ENCODE measurements around the gene AFF3.
"Not testable (repeated sequence)": the region's sequence is repeated elsewhere in the genome, so short reads cannot be mapped to it uniquely, and the experiment has no call there.

The AFF3 gene

DNA sequence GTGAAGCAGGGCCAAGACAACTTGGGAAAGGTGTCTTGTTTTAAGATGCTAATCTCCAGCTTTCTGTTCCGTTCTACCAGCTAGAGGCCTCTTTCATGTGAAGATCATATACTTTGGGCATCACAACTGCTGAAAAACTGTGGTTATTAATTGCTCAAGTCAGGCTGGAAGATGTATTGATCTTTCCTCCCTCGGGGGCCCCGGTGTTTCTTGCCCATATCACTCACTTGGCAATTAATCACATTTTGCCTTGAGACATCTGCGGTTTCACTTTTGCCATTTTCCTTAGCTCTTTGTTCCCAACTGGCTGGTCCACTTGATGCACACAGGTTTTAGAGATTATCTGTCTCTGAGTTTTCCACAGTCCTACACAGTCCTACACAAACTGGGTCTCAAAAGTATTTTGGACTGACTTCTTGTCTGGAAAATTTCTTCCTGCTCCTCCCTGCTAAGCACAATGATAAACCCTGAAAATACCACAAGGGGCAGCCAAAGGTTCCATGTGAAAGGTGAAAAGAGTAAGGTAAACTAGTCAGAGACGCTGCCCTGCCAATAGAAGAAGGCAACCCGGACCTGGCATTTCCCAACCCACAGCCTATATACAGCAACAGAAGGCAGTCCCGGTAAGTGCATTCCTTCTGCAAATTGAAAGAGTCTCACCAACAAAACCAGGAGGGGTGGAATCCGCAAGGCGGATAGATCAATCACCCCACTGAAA is 181.0 kb downstream of the AFF3 start:
- no peak for DNase-seq (ENCODE audit: low read depth in 2 of 2)

DNA sequence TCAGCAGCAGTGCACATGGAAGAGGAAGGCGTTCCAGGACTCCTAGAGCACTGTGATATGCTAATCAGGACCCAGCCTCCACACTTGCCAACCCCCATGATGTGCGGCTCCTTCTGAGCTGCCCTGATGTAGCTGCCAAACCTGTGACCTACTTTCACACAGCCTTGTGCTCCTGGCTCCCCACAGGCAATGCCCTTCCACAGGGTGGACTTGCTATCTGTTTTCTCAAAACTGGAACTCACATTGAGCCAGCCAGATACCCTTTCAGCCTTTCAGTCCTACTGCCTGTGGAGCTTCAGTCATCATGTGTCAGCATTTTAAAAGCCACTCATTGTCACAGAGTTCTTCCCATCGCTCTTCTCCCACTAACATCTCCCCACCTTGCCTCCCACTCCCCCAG is 181.6 kb downstream of the AFF3 start:
- no peak for DNase-seq (ENCODE audit: low read depth in 2 of 2)

DNA sequence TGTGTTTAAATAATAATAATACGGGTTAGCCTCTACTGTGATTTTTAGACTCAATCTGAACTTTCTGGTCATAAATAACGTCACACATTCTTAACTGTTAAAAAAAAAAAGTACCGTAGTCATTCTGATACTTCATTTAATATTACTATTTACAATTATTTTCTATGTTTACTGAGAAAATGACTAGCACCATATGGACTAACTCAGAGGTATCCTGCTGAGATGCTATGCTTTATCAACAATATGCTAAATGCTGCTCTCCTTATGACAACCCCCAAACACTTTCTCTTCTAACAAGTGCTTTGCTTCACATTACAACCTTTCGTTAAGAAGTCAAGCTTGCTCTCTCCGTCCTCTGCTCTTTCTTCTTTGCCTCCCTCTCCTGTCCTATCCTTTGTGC is 182.1 kb downstream of the AFF3 start:
- no peak for DNase-seq (ENCODE audit: low read depth in 2 of 2)

DNA sequence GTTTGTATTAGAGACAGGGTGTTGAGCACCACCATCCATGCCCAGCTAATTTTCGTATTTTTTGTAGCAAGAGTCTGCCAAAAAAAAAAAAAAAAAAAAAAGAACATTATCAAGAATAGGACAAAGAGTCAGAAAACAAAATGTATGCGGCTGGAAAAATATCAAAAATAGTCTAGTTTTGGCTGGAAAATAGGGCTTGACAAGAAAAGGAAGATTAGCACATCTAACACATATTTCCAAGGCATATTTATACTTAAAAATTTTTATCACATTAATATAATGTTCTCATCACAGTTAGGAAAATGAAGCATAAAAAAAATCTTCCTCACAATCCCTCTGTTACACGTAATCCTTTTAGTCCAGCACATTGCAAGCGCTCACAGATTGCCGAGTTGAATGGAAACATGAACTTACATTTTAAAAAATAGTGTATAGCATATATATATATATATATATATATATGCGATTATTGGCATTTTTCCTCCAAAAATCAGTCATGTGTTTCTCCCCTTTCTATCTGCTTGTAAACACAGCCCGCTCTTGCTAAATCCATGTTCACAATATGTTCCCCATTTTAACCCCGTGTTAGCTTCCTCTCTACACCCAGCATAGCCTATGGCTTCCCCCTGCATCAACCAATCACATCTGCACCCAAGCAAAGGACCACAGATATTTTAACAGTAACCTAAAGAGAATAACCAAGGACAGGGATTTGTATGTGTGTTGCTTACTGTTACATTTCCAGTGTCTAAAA is 183.0 kb downstream of the AFF3 start:
- no peak for DNase-seq (ENCODE audit: low read depth in 2 of 2)

DNA sequence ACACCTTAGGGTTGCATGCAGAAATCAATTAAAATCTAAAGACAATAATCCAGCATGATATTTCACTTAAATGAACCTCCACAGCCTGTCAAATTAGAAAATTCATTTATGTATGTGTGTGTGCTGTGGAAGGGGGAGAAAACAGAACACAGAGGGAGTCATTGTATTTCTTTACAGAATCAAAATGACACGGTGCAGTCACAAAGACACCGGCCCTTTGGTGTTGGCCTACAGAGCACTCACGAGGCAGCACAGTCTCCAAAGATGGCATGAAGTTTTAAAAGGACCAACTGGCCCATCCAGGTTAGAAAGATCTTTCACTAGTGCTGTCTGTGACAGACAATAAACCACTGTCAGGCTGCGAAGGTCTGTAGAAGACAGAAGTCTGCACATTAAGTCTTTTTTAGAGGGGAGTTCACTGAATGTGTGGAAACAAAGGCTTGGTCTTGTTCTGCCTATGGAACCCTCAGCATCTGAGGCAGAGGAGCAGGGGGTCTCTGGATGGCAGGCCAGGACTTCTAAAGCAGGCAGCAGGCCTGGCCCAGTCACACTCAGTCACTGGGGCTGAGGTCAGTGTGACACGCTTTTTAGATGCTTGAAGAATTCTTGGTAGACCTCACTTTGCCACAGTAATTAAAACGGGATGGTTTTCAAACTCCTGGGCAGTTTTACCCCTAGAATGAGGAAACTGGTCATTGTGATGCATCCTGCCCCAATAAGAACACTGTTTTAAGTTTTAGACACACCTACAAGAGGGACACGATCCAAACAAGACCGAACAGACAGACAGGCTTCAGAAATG is 184.9 kb downstream of the AFF3 start:
- DNase-seq (ENCODE audit: low read depth in 2 of 2), result no peak

DNA sequence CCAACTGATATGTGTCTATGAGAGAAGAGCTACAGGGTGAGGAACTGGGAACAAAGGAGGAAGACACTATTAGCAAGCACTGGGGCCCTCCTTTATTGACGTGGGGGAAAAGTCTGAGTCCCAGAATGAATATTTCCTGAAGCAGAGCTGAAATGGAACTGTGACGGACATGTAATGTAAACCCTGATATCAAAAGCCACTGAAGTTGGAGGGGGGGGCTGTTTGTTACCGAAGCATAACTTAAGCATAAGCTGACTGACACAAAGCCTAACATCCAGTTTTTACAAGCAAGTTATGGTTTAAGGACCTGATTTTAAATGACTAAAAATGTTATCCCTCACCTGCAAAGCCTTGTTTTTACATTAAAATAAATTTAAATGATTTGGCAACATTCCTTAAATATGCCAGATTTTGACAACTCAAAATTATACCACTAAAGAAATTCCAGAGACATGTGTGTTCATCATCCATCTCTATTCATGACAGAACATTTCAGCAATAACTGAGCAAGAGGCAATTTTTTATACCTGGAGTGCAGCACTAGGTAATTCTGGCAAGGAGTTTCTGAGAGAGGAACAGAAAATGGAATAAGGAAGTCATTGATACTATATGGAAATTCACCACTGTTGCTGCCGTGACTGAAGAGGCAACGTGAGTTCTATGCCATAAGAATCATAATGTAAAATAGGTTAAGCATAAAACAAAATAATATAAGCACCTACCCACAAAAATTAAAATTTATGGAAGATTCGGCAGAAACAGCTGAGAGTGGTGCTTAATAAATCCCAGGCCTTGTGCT is 186.0 kb downstream of the AFF3 start:
- no peak for DNase-seq (ENCODE audit: low read depth in 2 of 2)

DNA sequence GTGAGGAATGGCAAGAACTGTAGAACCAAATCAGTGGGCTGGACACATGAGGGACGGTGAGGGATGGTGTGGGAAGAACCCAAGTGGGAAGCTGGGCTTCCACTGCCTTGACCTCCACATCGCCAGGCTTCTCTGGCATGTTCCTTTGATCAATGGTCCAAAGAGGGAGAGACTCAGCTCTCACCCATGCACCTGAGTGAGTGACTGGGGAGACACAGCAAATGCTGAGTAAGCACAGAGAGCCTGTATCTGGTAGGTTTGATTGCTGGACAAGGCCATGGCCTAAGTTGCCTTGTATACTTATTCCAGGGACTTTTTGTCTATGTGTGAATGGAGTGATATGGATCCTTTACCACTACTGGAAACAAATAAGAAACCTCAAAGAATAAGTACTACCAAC is 188.6 kb downstream of the AFF3 start:
- no peak for DNase-seq (ENCODE audit: low read depth in 2 of 2)

DNA sequence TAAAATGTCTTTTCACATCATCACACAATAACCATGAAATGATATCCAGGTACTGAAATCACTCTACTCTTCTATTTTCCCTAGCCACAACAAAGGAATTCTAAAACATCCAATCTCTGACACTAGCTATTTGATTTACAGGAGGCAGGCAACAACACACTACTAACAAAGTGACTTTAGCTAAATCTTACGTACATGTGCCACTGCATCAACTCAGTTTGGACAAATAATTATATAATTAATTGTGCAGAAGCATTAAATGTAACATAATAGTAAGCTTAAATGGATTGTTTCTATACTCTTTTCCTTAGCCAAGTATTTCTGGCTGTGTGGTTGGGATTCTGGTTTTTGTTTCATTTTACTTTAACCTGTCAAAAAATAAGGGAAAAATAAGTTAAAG is 192.4 kb downstream of the AFF3 start:
- no peak for DNase-seq (ENCODE audit: low read depth in 2 of 2)

DNA sequence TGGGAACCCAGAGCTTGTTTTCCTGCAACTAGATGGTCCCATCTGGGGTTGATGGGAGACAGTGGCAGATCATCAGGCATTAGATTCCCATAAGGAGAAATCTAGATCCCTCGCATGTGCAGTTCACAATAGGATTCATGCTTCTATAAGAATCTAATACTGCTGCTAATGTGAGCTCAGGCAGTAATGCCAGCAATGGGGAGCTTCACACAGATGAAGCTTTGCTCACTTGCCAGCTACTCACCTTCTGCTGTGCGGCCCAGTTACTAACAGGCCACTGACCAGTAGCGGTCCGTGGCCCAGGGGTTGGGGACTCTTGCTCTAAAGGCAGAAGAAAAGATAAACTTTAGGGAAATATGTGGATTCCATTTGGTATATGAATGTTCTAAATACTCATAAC is 192.9 kb downstream of the AFF3 start:
- no peak for DNase-seq (ENCODE audit: low read depth in 2 of 2)

DNA sequence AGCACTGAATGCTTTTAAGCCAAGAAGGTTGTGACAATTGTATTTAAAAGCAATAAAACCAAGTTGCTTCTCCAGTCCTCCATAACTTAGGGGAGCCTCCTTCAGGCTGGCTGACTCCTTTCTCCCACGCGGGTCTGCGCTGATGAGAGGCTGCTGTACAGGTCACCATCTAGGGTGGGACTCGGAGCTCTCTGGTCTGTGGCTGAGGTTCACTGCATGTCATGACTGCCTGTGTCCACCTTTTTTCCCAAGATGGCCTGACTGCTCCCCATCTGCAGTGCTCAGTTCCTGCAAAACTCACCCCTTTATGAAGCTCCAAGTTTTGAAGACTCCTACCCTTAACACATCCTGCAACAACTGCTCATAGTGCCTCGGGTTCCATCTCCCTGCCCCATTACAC is 194.4 kb downstream of the AFF3 start:
- no peak for DNase-seq (ENCODE audit: low read depth in 2 of 2)

DNA sequence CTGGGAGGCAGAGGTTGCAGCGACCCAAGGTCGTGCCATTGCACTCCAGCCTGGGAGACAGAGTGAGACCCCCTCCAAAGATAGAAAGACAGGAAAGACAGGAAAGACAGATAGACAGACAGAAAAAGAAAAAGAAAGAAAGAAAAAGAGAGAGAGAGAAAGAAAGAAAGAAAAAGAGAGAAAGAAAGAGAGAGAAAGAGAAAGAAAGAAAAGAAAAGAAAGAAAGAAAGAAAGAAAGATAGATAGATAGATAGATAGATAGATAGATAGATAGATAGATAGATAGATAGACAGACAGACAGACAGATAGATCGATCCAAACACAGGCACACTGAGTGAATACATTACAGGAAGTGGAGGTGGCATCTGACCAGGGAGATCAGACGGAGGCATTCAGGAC is 195.0 kb downstream of the AFF3 start:
- DNase-seq (ENCODE audit: low read depth in 2 of 2), result not testable (repeated sequence)

DNA sequence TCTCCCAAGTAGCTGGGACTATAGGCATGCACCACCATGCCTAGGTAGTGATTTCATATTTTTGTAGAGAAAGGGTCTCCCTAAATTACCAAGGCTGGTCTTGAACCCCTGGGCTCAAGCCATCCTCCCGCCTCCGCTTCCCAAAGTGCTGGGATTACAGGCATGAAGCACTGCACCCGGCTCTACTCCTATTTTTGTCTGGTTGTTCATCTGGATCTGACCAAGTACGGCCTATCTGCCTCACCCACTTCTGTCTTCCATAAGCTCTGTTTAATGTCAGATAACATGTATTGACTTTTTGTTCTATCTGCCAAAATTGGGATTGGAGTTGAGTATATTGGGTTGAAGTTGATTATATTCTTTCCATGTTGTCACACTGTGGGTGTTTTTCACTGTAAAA is 198.4 kb downstream of the AFF3 start:
- no peak for DNase-seq (ENCODE audit: low read depth in 2 of 2)

DNA sequence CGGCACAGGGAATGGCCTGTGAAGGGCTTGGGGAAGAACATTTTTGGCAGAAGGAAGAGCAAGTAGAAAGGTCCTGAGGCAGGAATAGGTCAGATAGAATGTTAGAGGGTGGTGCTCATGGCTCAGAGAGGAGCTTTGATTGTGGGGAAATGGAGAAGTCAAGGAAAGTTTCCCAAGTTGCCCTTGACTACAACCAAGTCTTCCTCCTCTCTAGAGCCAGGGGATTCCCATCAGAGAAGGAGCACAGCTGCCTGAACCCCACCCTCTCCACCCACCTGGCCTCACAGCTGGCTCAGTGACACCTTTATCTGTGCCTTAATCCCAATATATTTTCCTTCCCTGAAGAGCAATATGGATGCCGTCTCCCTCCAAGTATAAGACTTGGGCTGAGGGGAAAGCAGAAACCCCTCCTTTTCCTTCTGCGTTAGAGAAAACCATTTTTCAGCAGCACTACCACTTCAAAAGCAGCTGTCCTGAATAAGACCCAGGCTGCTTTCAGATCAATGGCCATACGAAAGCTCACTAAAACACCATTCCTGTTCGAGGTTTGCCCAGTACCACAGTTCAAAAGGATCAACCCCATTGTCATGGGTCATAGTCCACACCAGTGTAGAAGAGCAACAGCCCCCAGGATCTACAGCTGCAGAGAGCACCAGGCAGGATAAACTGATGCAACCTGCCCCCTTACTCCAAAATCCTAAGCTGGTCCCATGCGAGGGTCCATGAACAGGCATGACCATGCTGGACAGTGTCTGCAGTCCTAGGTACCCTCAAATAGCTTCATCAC is 199.6 kb downstream of the AFF3 start:
- no peak for DNase-seq (ENCODE audit: low read depth in 2 of 2)

DNA sequence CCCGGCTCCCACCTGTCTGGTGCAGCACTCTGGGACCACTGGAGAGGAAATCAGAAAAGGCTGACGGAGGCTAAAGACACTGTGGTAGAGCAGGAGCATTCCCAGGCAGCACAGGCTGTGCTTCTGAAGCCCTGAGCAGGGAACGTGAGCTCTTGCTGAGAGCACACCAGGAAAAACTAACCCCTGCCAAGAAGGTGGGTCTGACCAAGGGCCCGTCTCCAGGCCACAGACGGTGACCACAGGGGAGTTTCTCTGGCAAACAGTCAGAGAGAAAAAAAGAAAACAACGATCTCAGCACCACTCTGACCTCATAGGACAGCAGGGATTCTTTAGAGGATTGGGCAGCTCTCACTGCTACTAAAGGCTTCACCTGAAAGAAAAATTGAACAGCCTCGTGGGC is 201.4 kb downstream of the AFF3 start:
- no peak for DNase-seq (ENCODE audit: low read depth in 2 of 2)

DNA sequence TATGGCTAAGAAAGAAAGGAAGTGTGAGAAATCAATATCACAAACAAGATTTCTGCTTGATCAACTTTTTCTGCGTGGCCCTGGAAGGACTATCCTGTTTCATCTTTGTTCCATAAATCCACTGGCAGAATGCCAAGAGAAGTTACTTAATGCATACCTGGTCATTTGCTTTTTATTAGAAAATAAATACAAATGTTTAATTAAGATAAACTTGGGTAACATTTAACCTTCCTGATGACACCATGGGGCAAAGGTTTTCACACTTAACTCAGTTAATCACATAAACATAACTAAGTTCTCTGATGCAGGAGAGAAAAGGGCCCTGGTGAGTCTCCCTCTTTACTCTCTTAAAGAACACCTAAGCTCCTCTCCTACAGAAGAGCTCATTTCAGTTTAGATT is 203.3 kb downstream of the AFF3 start:
- no peak for DNase-seq (ENCODE audit: low read depth in 2 of 2)

DNA sequence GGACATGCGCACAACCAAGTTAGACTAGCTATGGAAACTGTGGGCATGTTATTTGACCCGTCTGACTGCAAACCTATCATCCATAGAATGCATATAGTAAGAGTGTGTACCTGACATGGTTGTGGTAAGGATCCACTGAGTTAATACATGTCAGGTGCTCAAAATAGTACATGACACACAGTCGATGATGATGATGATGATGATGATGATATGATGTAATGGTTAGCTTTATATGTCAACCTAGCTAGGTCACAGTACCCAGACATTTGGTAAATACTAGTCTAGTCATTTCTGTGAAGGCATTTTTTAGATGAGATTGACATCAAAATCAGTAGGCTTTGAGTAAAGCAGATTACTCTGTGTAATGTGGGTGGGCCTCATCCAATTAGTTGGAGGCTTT is 204.1 kb downstream of the AFF3 start:
- no peak for DNase-seq (ENCODE audit: low read depth in 2 of 2)

DNA sequence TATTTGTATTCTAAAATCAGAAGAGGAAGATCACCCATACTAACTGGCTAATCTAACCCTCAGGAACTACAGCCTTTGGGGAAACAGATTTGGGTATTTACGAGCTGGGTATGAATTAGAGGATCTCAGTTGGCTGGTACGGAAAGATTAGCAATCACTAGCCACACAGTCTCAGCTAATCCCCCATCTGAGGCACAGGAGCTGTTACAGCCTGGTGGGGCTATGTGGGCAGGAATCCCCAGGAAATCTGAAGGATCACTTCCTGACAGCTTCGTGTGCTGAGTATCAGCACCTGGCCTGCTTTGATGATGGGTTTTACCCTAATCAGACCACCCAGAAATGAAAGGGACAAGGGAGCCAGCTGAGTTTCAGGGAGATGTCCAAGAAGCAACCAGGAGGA is 206.3 kb downstream of the AFF3 start:
- DNase-seq (ENCODE audit: low read depth in 2 of 2), result no peak

DNA sequence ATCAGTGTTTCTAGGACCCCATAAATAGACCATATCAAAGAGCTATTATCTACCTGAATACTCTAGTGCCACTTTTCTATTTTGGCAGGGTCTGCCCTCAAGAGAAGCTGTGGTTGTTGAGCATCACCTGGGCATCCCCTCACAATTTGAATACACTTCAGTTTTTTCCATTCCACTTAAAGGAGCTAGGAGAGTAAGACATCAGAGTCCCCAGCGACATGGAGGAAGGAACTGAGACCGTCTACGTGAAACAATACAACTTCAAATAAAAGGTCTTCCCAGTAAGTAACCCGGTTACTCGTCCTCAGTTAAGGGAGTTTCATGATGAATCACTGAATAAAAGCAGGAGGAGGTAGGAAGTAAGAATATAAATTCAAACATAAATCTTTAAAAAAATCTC is 206.7 kb downstream of the AFF3 start:
- DNase-seq (ENCODE audit: low read depth in 2 of 2), result no peak

DNA sequence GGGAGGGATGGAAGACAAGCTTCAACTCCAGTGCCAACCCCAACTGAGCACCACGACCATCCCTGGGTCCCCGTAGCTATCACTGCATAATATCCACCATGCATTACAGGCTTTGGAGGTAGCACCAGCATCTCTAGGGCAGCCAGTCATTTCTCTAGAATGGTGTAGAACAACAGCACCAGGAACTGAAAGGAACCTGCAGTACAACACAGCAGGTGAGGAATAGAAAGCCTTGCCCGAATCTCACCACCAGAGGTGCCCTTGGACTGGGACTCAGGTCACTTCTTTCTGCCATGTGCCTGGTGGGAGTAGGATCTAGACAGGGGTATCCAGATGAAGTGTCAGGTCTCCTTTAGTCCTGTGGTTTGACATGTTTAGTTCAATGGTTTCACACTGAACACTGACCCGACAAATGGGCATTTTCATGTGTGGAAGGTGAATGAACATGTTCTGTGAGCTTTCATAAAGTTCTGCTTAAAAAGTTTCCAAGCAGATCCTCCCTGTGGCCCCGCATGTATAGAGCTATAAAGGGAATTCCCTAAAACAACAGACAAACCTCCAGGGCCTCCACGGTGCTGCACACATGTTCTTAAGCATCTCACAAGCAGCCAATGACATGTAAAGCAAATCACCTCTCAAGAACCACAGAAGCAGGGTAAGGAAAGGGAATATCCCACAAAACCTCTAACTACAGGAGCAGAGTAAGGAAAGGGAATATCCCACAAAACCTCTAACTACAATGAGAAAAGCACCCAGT is 208.3 kb downstream of the AFF3 start:
- no peak for DNase-seq (ENCODE audit: low read depth in 2 of 2)

DNA sequence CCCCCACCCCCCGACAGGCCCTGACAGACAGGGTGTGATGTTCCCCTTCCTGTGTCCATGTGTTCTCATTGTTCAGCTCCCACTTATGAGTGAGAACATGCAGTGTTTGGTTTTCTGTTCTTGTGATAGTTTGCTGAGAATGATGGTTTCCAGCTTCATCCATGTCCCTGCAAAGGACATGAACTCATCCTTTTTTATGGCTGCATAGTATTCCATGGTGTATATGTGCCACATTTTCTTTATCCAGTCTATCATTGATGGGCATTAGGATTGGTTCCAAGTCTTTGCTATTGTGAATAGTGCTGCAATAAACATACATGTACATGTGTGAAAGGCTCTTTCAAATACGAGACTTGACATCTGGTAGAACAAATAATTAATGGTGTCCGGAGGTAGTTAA is 208.9 kb downstream of the AFF3 start:
- not testable (repeated sequence) for DNase-seq (ENCODE audit: low read depth in 2 of 2)

All from stimulated activated CD4-positive, alpha-beta T cell treated with anti-CD3 and anti-CD28 coated beads, Interleukin-4, amount 100 ng/mL, for 48 hours (primary cell).